ENCODE measurements around the gene MME. TPM values are rescaled to one million over a fixed set of nuclear protein-coding genes. Genes with fewer than 3 reads are reported as not detected.

The MME gene
- total and polyA plus RNA-seq, 10 of the 15 experiments (the other 5 are each of a cell fraction or from before 2014, with no cell fraction given) = under 0.01 to 0.23 (median 0.09) TPM; not detected in 3

Other genes starting within 250 kb of the MME start
- gene STRIT1, start 213.4 kb downstream of the MME start, total RNA-seq (2014; rRNA removed) = not detected in 2 replicates
- gene STRIT1, start 213.4 kb downstream of the MME start, total RNA-seq (2014; rRNA removed; fragmentation: Illumina TruSeq; extraction: Trizol) = not detected in 2 replicates
- not detected in 2 replicates for gene STRIT1, start 213.4 kb downstream of the MME start, total RNA-seq (2021)
- not detected in 2 replicates for gene STRIT1, start 213.4 kb downstream of the MME start, polyA plus RNA-seq (2011; rRNA removed)
- gene STRIT1, start 213.4 kb downstream of the MME start, polyA plus RNA-seq (2014; fragmentation: Illumina TruSeq; extraction: Trizol) = not detected in 2 replicates
- gene STRIT1, start 213.4 kb downstream of the MME start, polyA plus RNA-seq (2014; fragmentation: Nextera tagmentation; extraction: Ambion mirVana) = not detected
- gene STRIT1, start 213.4 kb downstream of the MME start, polyA plus RNA-seq (2014; rRNA removed) = not detected in 2 replicates
- gene STRIT1, start 213.4 kb downstream of the MME start, polyA plus RNA-seq (2016; fragmentation: Nextera tagmentation; extraction: Ambion mirVana) = not detected

Measured in GM12878 (cell line).